Measurements from ENCODE around the gene CDKAL1. TPM values are rescaled to one million over a fixed set of nuclear protein-coding genes. Genes with fewer than 3 reads are reported as not detected.
A peak's percentile ranks its signal among the peaks of the same experiment; 100 is the strongest.

The CDKAL1 gene
- total RNA-seq, 1 donor = 26.8 TPM

DNA sequence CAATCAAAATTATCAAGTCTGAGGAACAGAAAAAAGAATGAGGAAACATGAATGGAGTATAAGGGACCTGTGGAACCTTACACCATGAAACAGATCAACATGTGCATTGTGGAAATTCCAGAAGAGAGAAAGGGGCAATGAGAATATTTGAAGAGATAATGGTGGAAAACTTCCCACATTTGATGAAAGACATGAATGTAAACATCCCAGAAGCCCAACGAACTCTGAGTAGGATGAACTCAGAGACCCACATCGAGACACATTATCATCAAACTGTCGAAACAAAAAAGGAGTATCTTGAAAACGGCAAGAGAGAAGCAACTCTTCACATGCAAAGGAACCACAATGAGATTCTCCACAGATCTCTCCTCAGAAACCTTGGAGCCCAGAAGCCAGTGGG lies 371.1 kb downstream of the CDKAL1 start:
- TF ChIP-seq CTCF (IDR thresholded peaks at IDR 0.05; ENCODE audit: insufficient read depth, low read depth, low read length) = no peak
- DNase-seq (ENCODE audit: low read depth) = no peak
- H3K4me3 ChIP-seq (ENCODE audit: low read depth, low read length) = no peak overlapping the region

DNA sequence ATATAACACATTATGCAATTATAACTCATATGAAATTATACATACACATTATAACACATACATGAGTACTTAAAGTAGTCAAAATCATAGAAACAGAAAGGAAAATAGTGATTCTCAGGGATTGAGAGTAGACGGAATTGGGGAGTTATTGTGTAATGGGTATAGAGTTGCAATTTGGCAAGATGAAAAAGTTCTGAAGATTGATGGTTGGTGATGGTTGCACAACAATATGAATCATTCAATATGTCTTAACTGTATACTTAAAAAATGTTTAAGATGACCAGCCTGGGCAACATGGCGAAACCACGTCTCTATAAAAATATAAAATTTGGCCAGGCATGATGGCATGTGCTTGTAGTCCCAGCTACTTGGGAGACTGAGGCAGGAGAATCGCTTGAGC lies 372.7 kb downstream of the CDKAL1 start:
- peak; percentile 83 for DNase-seq (ENCODE audit: low read depth)
- no peak overlapping the region for H3K4me3 ChIP-seq (ENCODE audit: low read depth, low read length)
- TF ChIP-seq CTCF (IDR thresholded peaks at IDR 0.05; ENCODE audit: insufficient read depth, low read depth, low read length) = no peak

DNA sequence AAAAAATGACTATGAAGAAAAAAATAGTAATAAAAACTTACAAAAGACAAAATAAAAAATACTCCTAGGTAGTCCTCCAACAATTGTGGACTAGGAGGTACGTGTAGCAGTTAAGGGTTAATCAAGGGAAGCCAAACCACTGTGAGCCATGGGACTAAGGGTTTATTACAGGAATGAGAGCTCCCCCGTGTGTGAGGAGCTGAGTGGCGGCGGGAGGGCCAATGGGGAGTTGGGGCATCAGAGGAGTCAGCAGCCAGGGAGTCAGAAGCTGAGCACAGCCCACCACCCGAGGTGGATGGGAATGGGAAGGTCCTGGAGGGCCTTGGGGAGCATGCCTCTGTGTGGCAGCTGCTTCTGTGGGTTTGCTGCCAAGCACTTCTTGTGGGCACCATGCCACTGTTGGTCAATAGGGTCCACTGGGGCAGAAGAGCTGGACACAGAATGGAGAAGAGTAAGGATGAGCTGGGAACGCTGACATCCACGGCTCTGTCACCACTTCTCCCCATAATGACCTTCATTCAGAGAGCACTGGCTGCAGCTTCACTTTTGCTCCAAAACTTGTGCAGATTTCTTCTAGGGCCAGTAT lies 373.3 kb downstream of the CDKAL1 start:
- no peak for DNase-seq (ENCODE audit: low read depth)
- TF ChIP-seq CTCF (IDR thresholded peaks at IDR 0.05; ENCODE audit: insufficient read depth, low read depth, low read length) = no peak
- no peak overlapping the region for H3K4me3 ChIP-seq (ENCODE audit: low read depth, low read length)

DNA sequence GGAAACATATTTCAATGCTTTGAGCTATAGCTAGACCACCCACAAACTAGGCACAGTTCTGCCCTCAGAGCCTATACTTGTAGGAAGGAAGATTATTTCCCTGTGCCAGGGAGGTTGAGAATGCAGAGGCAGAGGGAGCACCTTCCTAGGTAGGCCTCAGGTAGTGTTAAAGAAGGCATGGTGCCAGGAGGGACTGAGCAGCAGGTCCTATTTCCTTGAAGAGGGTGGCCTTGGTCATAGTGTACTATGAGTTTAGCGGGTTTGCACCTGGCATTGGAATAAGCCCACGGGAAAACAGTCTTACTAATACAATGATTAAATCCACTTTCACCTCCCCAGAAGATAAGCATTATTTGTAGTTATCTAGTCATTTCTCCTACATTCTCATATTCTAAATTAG lies 375.4 kb downstream of the CDKAL1 start:
- no peak for TF ChIP-seq CTCF (IDR thresholded peaks at IDR 0.05; ENCODE audit: insufficient read depth, low read depth, low read length)
- DNase-seq (ENCODE audit: low read depth) = no peak
- H3K4me3 ChIP-seq (ENCODE audit: low read depth, low read length) = no peak overlapping the region

- DNase-seq (ENCODE audit: low read depth) = no peak
- TF ChIP-seq CTCF (IDR thresholded peaks at IDR 0.05; ENCODE audit: insufficient read depth, low read depth, low read length) = no peak
- H3K4me3 ChIP-seq (ENCODE audit: low read depth, low read length) = no peak overlapping the region
Measured at GRCh38 chr6:20911712-20912111, 377.5 kb downstream of the CDKAL1 start.

DNA sequence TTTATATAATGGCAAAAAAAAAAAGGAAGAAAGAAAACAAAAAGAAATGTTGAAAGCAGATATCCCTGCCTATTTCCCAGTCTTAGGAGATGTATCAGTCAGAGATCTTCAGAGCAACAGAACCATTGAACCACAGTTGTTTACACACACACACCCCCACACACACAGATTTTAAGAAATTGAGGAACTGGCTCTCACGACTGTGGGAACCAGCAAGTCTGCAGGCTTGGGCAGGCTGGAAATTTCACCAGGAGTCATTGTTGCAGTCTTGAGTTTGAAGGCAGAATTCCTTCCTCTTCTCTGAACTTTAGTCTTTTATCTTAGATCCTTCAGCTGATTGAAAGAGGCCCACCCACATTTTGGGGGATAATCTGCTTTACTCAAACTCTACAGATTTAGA lies 380.9 kb downstream of the CDKAL1 start:
- no peak for TF ChIP-seq CTCF (IDR thresholded peaks at IDR 0.05; ENCODE audit: insufficient read depth, low read depth, low read length)
- no peak overlapping the region for H3K4me3 ChIP-seq (ENCODE audit: low read depth, low read length)
- DNase-seq (ENCODE audit: low read depth) = no peak

GRCh38 chr6:20915626-20916025 lies 381.4 kb downstream of the CDKAL1 start:
- no peak overlapping the region for H3K4me3 ChIP-seq (ENCODE audit: low read depth, low read length)
- no peak for TF ChIP-seq CTCF (IDR thresholded peaks at IDR 0.05; ENCODE audit: insufficient read depth, low read depth, low read length)
- DNase-seq (ENCODE audit: low read depth) = no peak

Measured in fibroblast of villous mesenchyme (primary cell).